GM18907 (cell line): ENCODE data around the gene C1orf185.
"Not testable (repeated sequence)": the region's sequence is repeated elsewhere in the genome, so short reads cannot be mapped to it uniquely, and the experiment has no call there.

Experiments
- ATAC-seq: cut with Tn5 transposase; IDR thresholded peaks from one replicate; pipeline ENCODE4 v1.9.1; 2021; ENCODE audit warnings: mild to moderate bottlenecking, moderate library complexity; ENCODE audit not compliant: unreplicated experiment

C1orf185 gene

GRCh38 chr1:51101976-51102375, at the start of gene C1orf185:
TSS of gene C1orf185 (plus strand) at chr1:51102228. CDS start at chr1:51102234, 6 bp downstream.
- no peak for ATAC-seq

- no peak for ATAC-seq
Measured at GRCh38 chr1:51058858-51059257, 43.2 kb upstream of the C1orf185 start.

GRCh38 chr1:51061231-51061918, 40.7 kb upstream of the C1orf185 start:
- ATAC-seq, result no peak

- ATAC-seq, result no peak
Measured at GRCh38 chr1:51063121-51063520, 38.9 kb upstream of the C1orf185 start.

GRCh38 chr1:51070011-51070410, 32.0 kb upstream of the C1orf185 start:
- no peak for ATAC-seq

- no peak for ATAC-seq
Measured at GRCh38 chr1:51070640-51071039, 31.4 kb upstream of the C1orf185 start.

- no peak for ATAC-seq
Measured at GRCh38 chr1:51071291-51072042, 30.6 kb upstream of the C1orf185 start.

GRCh38 chr1:51072043-51072439, 30.0 kb upstream of the C1orf185 start:
- ATAC-seq, result no peak

GRCh38 chr1:51072651-51073050, 29.4 kb upstream of the C1orf185 start:
- no peak for ATAC-seq

- no peak for ATAC-seq
Measured at GRCh38 chr1:51073456-51073855, 28.6 kb upstream of the C1orf185 start.

- no peak for ATAC-seq
Measured at GRCh38 chr1:51086496-51087271, 15.3 kb upstream of the C1orf185 start.

- ATAC-seq, result no peak
Measured at GRCh38 chr1:51088474-51088873, 13.6 kb upstream of the C1orf185 start.

- no peak for ATAC-seq
Measured at GRCh38 chr1:51093581-51093980, 8.4 kb upstream of the C1orf185 start.

- no peak for ATAC-seq
Measured at GRCh38 chr1:51097171-51097570, 4.9 kb upstream of the C1orf185 start.

GRCh38 chr1:51100264-51100880, 1.7 kb upstream of the C1orf185 start:
- ATAC-seq, result no peak

GRCh38 chr1:51114137-51114536, 12.1 kb downstream of the C1orf185 start:
- no peak for ATAC-seq

- no peak for ATAC-seq
Measured at GRCh38 chr1:51115714-51116404, 13.8 kb downstream of the C1orf185 start.

- ATAC-seq, result no peak
Measured at GRCh38 chr1:51119331-51119730, 17.3 kb downstream of the C1orf185 start.

GRCh38 chr1:51120629-51121028, 18.6 kb downstream of the C1orf185 start:
- no peak for ATAC-seq

- not testable (repeated sequence) for ATAC-seq
Measured at GRCh38 chr1:51127152-51127551, 25.1 kb downstream of the C1orf185 start.

- ATAC-seq, result no peak
Measured at GRCh38 chr1:51131185-51131584, 29.2 kb downstream of the C1orf185 start.
